ENCODE results near the gene PYCARD.

Gene PYCARD

GRCh38 chr16:31168848-31169247 lies 33.7 kb downstream of the PYCARD start (continued):
- TF ChIP-seq, protein P1, sequence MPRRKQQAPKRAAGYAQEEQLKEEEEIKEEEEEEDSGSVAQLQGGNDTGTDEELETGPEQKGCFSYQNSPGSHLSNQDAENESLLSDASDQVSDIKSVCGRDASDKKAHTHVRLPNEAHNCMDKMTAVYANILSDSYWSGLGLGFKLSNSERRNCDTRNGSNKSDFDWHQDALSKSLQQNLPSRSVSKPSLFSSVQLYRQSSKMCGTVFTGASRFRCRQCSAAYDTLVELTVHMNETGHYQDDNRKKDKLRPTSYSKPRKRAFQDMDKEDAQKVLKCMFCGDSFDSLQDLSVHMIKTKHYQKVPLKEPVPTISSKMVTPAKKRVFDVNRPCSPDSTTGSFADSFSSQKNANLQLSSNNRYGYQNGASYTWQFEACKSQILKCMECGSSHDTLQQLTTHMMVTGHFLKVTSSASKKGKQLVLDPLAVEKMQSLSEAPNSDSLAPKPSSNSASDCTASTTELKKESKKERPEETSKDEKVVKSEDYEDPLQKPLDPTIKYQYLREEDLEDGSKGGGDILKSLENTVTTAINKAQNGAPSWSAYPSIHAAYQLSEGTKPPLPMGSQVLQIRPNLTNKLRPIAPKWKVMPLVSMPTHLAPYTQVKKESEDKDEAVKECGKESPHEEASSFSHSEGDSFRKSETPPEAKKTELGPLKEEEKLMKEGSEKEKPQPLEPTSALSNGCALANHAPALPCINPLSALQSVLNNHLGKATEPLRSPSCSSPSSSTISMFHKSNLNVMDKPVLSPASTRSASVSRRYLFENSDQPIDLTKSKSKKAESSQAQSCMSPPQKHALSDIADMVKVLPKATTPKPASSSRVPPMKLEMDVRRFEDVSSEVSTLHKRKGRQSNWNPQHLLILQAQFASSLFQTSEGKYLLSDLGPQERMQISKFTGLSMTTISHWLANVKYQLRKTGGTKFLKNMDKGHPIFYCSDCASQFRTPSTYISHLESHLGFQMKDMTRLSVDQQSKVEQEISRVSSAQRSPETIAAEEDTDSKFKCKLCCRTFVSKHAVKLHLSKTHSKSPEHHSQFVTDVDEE (CRISPR knock-in tag; IDR thresholded peaks at IDR 0.05) = no peak
- TF ChIP-seq ZNF8 (CRISPR knock-in tag; IDR thresholded peaks at IDR 0.05) = no peak

DNA sequence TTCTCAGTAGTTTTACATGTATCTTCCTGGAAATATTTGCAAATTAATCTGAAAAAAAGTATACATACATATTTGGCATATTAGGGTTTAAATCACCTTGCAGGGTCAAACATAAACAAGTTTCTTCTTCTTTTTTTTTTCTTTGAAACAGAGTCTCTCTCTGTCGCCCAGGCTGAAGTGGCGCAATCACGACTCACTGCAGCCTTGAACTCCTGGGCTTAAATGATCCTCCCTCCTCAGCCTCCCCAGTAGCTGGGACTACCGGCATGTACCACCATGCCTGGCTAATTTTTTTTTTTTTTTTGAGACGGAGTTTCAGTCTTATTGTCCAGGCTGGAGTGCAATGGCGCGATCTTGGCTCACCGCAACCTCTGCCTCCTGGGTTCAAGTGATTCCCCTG lies 35.2 kb downstream of the PYCARD start:
- no peak for ATAC-seq
- no peak for TF ChIP-seq BACH2 (CRISPR knock-in tag; IDR thresholded peaks at IDR 0.05; ENCODE audit: borderline replicate concordance)
- TF ChIP-seq, protein P2, sequence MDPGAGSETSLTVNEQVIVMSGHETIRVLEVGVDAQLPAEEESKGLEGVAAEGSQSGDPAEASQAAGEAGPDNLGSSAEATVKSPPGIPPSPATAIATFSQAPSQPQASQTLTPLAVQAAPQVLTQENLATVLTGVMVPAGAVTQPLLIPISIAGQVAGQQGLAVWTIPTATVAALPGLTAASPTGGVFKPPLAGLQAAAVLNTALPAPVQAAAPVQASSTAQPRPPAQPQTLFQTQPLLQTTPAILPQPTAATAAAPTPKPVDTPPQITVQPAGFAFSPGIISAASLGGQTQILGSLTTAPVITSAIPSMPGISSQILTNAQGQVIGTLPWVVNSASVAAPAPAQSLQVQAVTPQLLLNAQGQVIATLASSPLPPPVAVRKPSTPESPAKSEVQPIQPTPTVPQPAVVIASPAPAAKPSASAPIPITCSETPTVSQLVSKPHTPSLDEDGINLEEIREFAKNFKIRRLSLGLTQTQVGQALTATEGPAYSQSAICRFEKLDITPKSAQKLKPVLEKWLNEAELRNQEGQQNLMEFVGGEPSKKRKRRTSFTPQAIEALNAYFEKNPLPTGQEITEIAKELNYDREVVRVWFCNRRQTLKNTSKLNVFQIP (CRISPR knock-in tag; IDR thresholded peaks at IDR 0.05; ENCODE audit: borderline replicate concordance, low read depth) = no peak
- TF ChIP-seq ZNF70 (CRISPR knock-in tag; IDR thresholded peaks at IDR 0.05) = no peak
- no peak for TF ChIP-seq ZC3H10 (CRISPR knock-in tag; IDR thresholded peaks at IDR 0.05)
- TF ChIP-seq OSR1 (CRISPR knock-in tag; IDR thresholded peaks at IDR 0.05) = no peak

- no peak for TF ChIP-seq PATZ1 (CRISPR knock-in tag; IDR thresholded peaks at IDR 0.05; ENCODE audit: borderline replicate concordance)
- no peak for TF ChIP-seq ZNF565 (CRISPR knock-in tag; conservative IDR thresholded peaks at IDR 0.05; ENCODE audit: low read depth)
- no peak for TF ChIP-seq CSDC2 (CRISPR knock-in tag; IDR thresholded peaks at IDR 0.05)
- no peak for TF ChIP-seq ESRRG (CRISPR knock-in tag; IDR thresholded peaks at IDR 0.05)
- ATAC-seq = peak; percentile 62
Observed at GRCh38 chr16:31157136-31157535, 45.4 kb downstream of the PYCARD start.
